ENCODE results near the gene C1orf159. TPM values are rescaled to one million over a fixed set of nuclear protein-coding genes. Genes with fewer than 3 reads are reported as not detected.
"Not testable (repeated sequence)": the region's sequence is repeated elsewhere in the genome, so short reads cannot be mapped to it uniquely, and the experiment has no call there.

C1orf159 gene
- total and polyA plus RNA-seq, 7 donors: 6.6 to 25.3 (median 8.2) TPM

DNA sequence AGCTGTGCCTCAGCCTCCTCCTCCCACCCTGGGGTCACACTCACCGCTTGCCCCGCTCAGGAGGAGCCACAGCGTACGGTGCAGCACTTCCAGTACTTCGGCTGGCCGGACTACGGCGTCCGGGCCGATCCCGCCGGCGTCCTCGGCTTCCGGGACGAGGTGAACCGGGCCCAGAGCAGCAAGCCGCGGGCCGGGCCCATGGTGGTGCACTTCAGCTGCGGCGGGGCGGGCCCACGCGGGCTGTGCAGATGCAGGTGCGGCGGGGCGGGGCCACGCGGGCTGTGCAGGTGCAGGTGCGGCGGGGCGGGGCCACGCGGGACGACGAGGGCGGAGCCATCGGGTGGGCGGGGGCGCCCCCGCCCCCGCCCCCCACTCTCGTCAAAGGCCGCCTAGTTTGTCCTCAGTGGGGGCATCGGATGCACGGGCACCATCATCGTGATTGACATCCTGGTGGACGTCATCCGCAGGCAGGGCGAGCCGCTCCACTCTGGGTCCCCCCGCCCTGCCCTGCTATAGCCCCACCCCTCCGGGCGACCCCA lies 47.3 kb downstream of the C1orf159 start:
- 1% methylated on average over 55 of the region's 55 CpGs for WGBS, 2 donors

DNA sequence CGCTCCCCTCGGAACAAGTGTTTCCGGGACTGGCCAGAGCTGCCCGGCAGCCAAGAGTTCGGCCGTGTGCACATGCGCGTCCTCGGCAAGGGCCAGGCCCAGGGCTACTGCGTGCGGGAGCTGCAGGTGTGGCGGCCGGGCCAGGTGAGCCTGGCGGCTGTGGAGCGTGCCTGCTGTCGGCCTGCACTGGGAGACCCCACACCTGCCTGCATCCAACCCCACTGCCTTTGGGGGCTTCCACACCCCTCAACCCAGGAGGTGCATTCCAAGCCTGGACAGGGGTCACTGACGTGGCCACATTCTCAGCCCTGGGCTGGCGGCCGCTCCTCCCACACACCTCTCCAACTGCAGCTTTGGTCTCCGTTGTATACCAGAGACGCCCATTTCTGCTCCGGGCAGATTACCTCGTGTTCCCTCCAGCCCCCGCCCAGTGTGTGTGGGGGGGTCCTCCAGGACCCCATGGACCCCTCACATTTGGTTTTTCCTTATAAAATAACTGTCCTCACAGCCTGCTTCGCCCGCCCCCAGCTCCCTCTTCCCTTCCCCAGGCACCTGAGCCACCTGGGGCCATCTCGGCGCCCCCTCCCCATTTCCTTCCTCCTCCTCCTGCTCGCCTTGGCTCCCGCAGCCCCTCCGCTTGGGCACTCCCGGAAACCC lies 47.9 kb downstream of the C1orf159 start:
- Histone ChIP-seq H3K4me1 (peaks cover 0 to 26% (median 20%) of the 10 kb centered on the region in 4 donors), H3K27me3 (peaks cover 27 to 84% (median 68%) of the 10 kb centered on the region in 3 donors), H3K27ac (no peak overlapping the region), H3K9me3 (no peaks in the 10 kb centered on the region), H3K36me3 (no peaks in the 10 kb centered on the region), H3K4me3 (peak overlapping the region in 1 of 4 donors; percentile 40)
- no peak for DNase-seq
- 43 to 55% methylated on average over 32 of the region's 32 CpGs for WGBS, 2 donors
- intact Hi-C loops (cut with DNase I): no loop called here
- no peak for TF ChIP-seq EP300 (IDR thresholded peaks at IDR 0.05)
- TF ChIP-seq POLR2A (IDR thresholded peaks at IDR 0.05): no peak
- no peak for TF ChIP-seq POLR2AphosphoS5 (IDR thresholded peaks at IDR 0.05)
- TF ChIP-seq, protein P1, sequence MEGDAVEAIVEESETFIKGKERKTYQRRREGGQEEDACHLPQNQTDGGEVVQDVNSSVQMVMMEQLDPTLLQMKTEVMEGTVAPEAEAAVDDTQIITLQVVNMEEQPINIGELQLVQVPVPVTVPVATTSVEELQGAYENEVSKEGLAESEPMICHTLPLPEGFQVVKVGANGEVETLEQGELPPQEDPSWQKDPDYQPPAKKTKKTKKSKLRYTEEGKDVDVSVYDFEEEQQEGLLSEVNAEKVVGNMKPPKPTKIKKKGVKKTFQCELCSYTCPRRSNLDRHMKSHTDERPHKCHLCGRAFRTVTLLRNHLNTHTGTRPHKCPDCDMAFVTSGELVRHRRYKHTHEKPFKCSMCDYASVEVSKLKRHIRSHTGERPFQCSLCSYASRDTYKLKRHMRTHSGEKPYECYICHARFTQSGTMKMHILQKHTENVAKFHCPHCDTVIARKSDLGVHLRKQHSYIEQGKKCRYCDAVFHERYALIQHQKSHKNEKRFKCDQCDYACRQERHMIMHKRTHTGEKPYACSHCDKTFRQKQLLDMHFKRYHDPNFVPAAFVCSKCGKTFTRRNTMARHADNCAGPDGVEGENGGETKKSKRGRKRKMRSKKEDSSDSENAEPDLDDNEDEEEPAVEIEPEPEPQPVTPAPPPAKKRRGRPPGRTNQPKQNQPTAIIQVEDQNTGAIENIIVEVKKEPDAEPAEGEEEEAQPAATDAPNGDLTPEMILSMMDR (IDR thresholded peaks at IDR 0.05): no peak

More for the DNA sequence above, 47.3 kb downstream of the C1orf159 start:
- TF ChIP-seq, protein P1 (IDR thresholded peaks at IDR 0.05): no peak
- TF ChIP-seq POLR2A (IDR thresholded peaks at IDR 0.05) (no peak), EP300 (IDR thresholded peaks at IDR 0.05) (no peak), POLR2AphosphoS5 (IDR thresholded peaks at IDR 0.05) (no peak)
- intact Hi-C loops (cut with DNase I): no loop called here
- peaks cover 0 to 26% (median 20%) of the 10 kb centered on the region in 4 donors for H3K4me1 ChIP-seq
- H3K27ac ChIP-seq: no peak overlapping the region
- peaks cover 27 to 84% (median 68%) of the 10 kb centered on the region in 3 donors for H3K27me3 ChIP-seq
- peak overlapping the region in 3 of 4 donors; percentile 40 to 48 (median 40) for H3K4me3 ChIP-seq
- no peaks in the 10 kb centered on the region for H3K9me3 ChIP-seq
- H3K36me3 ChIP-seq: no peaks in the 10 kb centered on the region
- no peak for DNase-seq

DNA sequence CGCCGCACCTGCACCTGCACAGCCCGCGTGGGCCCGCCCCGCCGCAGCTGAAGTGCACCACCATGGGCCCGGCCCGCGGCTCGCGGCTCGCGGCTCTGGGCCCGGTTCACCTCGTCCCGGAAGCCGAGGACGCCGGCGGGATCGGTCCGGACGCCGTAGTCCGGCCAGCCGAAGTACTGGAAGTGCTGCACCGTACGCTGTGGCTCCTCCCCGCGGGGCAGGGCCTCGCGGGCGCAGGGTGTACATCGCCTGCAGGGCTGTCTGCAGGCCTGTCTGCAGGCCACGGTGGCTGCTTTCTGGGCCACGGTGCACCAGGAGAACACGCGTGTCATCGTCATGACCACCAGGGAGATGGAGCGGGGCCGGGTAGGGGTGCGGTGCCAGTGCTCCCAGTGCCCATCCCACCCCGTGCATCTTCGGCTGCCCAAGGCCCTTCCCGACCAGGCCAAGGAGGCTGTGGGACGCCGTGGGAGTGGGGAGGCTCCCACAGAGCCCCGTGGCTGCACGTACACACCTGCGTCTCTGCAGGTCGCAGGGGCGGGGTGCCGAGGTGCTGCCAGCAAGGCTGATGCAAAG lies 48.5 kb downstream of the C1orf159 start:
- Histone ChIP-seq H3K4me1 (peaks cover 0 to 26% (median 20%) of the 10 kb centered on the region in 4 donors), H3K36me3 (no peaks in the 10 kb centered on the region), H3K9me3 (no peaks in the 10 kb centered on the region), H3K27ac (no peak overlapping the region), H3K27me3 (peaks cover 33 to 84% (median 69%) of the 10 kb centered on the region in 3 donors), H3K4me3 (no peak overlapping the region)
- WGBS, 2 donors: 82 to 91% methylated on average over 54 of the region's 54 CpGs
- intact Hi-C loops (cut with DNase I): no loop called here
- no peak for TF ChIP-seq EP300 (IDR thresholded peaks at IDR 0.05)
- TF ChIP-seq, protein P1 (IDR thresholded peaks at IDR 0.05): no peak
- TF ChIP-seq POLR2AphosphoS5 (IDR thresholded peaks at IDR 0.05): no peak
- no peak for TF ChIP-seq POLR2A (IDR thresholded peaks at IDR 0.05)
- DNase-seq: no peak

DNA sequence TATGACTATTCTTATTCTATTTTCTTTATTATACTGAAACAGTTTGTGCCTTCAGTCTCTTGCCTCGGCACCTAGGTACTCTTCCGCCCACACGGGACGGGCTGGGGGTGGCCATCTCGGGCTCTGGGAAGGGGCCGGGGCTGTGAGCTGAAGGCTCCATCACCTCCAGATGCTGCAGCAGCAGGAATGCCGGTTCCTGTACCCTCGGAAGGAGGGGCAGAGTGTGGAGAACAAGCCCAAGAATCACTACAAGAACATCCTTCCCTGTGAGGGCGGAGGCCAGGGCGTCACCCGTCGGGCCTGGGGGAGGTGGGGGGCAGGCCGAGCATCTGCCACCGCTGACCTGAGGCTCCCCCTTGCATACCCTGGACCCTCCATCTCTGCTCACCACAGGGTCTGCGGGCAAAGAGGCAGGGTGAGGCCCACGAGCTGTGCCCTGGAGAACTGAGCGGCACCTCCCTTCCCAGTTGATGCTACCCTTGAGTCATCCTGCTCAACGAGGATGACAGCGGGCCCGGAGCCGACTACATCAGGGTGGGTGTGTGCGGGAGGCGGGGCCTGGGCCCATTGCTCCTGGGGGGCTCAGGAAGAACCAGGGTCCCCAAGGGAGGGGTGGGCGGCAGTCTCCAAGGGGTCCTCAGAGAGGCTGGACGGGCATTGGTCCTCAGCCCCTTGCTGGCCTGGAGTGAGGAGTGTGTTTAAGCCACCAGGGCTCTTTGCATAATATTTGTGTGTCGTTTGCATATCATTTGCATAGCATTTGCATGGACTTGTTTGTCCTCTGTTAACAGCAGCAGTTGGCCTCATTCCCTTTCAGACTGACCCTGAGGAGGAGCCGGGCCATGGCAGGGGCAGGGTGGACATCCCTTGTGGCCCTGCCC lies 49.2 kb downstream of the C1orf159 start:
- H3K4me3 ChIP-seq: no peak overlapping the region
- WGBS, 2 donors: 52 to 74% methylated on average over 27 of the region's 27 CpGs
- H3K9me3 ChIP-seq: no peaks in the 10 kb centered on the region
- H3K4me1 ChIP-seq: peaks cover 0 to 29% (median 20%) of the 10 kb centered on the region in 4 donors
- H3K27ac ChIP-seq: no peak overlapping the region
- TF ChIP-seq EP300 (IDR thresholded peaks at IDR 0.05) (no peak), POLR2A (IDR thresholded peaks at IDR 0.05) (no peak), POLR2AphosphoS5 (IDR thresholded peaks at IDR 0.05) (no peak)
- TF ChIP-seq, protein P1 (IDR thresholded peaks at IDR 0.05): no peak
- intact Hi-C loops (cut with DNase I): no loop called here
- no peaks in the 10 kb centered on the region for H3K36me3 ChIP-seq
- DNase-seq: no peak
- peaks cover 35 to 84% (median 72%) of the 10 kb centered on the region in 3 donors for H3K27me3 ChIP-seq

DNA sequence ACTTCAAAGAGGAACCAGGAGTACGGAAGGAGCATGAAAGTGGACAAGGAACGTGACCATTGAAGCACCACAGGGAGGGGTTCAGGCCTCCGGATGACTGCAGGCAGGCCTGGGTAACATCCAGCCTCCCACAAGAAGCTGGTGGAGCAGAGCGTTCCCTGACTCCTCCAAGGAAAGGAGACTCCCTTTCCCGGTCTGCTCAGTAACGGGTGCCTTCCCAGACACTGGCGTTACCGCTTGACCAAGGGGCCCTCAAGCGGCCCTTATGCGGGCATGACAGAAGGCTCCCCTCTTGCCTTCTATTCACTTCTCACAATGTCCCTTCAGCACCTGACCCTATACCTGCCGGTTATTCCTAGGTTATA lies 50.0 kb downstream of the C1orf159 start:
- intact Hi-C loops (cut with DNase I); DNase-seq; H3K9me3 ChIP-seq; H3K4me3 ChIP-seq; H3K27ac ChIP-seq; H3K36me3 ChIP-seq: not testable (repeated sequence)
- 56 to 76% methylated on average over 11 of the region's 11 CpGs for WGBS, 2 donors
- Histone ChIP-seq H3K4me1 (peaks cover 0 to 29% (median 20%) of the 10 kb centered on the region in 4 donors), H3K27me3 (peaks cover 42 to 84% (median 77%) of the 10 kb centered on the region in 3 donors)

All from sigmoid colon (tissue), 7 donors.